ENCODE results near the gene FAM13B.
"Not testable (repeated sequence)": the region's sequence is repeated elsewhere in the genome, so short reads cannot be mapped to it uniquely, and the experiment has no call there.

FAM13B gene

DNA sequence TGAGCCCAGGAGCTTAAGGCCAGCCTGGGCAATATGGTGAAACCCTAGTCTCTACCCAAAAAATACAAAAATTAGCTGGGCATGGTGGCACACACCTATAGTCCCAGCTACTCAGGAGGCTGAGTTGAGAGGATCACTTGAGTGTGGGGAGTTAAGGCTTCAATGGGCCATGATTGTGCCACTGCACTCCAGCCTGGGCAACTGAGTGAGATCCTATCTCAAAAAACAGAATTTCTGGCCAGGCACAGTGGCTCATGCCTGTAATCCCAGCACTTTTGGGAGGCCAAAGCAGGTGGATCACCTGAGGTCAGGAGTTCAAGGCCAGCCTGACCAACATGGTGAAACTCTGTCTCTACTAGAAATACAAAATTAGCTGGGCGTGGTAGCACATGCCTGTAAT is 19.8 kb upstream of the FAM13B start:
- DNase-seq: not testable (repeated sequence)

DNA sequence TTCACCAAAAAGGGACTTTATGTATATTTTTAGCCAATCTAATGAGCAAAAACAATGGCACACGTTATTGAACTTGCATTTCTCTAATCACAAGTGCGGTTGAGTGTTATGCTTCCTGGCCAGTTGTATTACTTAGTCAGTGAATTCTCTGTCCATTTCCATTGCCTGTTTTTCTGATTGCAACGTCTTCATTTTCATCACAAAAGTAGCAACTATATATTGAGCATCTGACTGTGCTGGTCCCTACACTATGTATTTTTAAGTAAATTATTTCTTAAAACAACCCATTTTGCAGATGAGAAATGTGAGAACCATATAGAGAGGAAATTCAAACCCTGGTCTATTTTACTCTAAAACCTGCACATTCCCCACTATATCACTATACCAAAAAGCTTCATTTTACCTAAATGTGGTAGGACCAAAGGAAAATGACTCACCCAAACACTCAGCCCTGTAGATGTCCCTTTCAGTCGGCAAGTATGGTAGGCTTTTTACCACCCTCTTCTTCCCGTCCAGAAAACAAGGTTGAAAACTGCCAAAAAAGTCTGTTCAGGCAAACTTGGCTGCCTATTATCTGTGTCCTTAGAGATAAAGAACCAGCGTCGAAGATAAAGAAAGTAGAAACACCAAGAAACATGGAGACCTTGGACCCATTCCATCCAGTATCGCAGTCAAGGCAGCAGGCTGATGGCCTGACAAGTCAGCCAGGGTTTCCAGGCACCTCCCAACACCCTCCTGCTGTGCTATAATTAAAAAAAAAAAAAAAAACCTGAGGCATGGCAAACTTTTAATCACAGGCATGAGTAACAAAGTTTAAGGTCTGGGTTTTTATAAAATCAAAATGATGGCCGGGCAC is 18.8 kb upstream of the FAM13B start:
- Histone ChIP-seq H3K79me1 (replicated peaks; ENCODE audit: low read length, poor library complexity, severe bottlenecking) (no peaks in the 10 kb centered on the region), H3K9me3 (ENCODE audit: control insufficient read depth, low read length) (no peaks in the 10 kb centered on the region), H2AFZ (ENCODE audit: low read depth, low read length) (no peak overlapping the region), H3K36me3 (ENCODE audit: control insufficient read depth in 1 of 2, insufficient read depth in 2 of 2, low read depth in 1 of 2, low read length in 2 of 2) (no peaks in the 10 kb centered on the region), H4K8ac (ENCODE audit: low read length) (no peak overlapping the region), H3K4me2 (ENCODE audit: low read length, poor library complexity, severe bottlenecking) (no peak overlapping the region), H2BK5ac (ENCODE audit: low read depth, low read length, poor library complexity, severe bottlenecking) (no peak overlapping the region), H3K18ac (ENCODE audit: low read depth in 1 of 2, low read length in 2 of 2) (no peak overlapping the region), H3K27me3 (ENCODE audit: control insufficient read depth in 1 of 2, insufficient read depth in 1 of 2, low read length in 2 of 2) (peaks cover 15 to 22% of the 10 kb centered on the region in 2 experiments), H3K4me3 (ENCODE audit: insufficient read depth in 1 of 2, low read depth in 1 of 2, low read length in 2 of 2) (no peak overlapping the region), H3K14ac (ENCODE audit: low read length in 2 of 2) (no peak overlapping the region), H2AK5ac (ENCODE audit: low read length, severe bottlenecking) (no peak overlapping the region), H4K91ac (ENCODE audit: low read length) (no peak overlapping the region), H3K9ac (ENCODE audit: low read length) (no peak overlapping the region), H2BK15ac (ENCODE audit: low read depth, poor library complexity, severe bottlenecking) (no peak overlapping the region), H3K27ac (ENCODE audit: low read length, poor library complexity, severe bottlenecking) (no peak overlapping the region), H2BK120ac (ENCODE audit: low read depth, low read length) (no peak overlapping the region), H3K4me1 (ENCODE audit: control insufficient read depth, insufficient read depth, low read depth, low read length) (no peaks in the 10 kb centered on the region), H3K23ac (ENCODE audit: low read length in 2 of 2) (no peak overlapping the region), H2BK12ac (ENCODE audit: low read length in 2 of 2) (no peak overlapping the region), H3K4ac (ENCODE audit: low read depth in 1 of 2, low read length in 2 of 2) (no peak overlapping the region)
- 78% methylated on average over 8 of the region's 9 CpGs for WGBS
- DNase-seq: no peak

More for the DNA sequence above, 19.8 kb upstream of the FAM13B start:
- H3K4ac ChIP-seq (ENCODE audit: low read depth in 1 of 2, low read length in 2 of 2); H4K8ac ChIP-seq (ENCODE audit: low read length); H2AFZ ChIP-seq (ENCODE audit: low read depth, low read length); H2BK12ac ChIP-seq (ENCODE audit: low read length in 2 of 2); H2AK5ac ChIP-seq (ENCODE audit: low read length, severe bottlenecking); H3K4me2 ChIP-seq (ENCODE audit: low read length, poor library complexity, severe bottlenecking); H3K14ac ChIP-seq (ENCODE audit: low read length in 2 of 2); H3K18ac ChIP-seq (ENCODE audit: low read depth in 1 of 2, low read length in 2 of 2); H2BK120ac ChIP-seq (ENCODE audit: low read depth, low read length); H3K27ac ChIP-seq (ENCODE audit: low read length, poor library complexity, severe bottlenecking); H3K23ac ChIP-seq (ENCODE audit: low read length in 2 of 2); H3K9me3 ChIP-seq (ENCODE audit: control insufficient read depth, low read length); H3K36me3 ChIP-seq (ENCODE audit: control insufficient read depth in 1 of 2, insufficient read depth in 2 of 2, low read depth in 1 of 2, low read length in 2 of 2); H2BK15ac ChIP-seq (ENCODE audit: low read depth, poor library complexity, severe bottlenecking); H4K91ac ChIP-seq (ENCODE audit: low read length); H3K9ac ChIP-seq (ENCODE audit: low read length); H3K4me1 ChIP-seq (ENCODE audit: control insufficient read depth, insufficient read depth, low read depth, low read length); H2BK5ac ChIP-seq (ENCODE audit: low read depth, low read length, poor library complexity, severe bottlenecking); H3K4me3 ChIP-seq (ENCODE audit: insufficient read depth in 1 of 2, low read depth in 1 of 2, low read length in 2 of 2); H3K79me1 ChIP-seq (replicated peaks; ENCODE audit: low read length, poor library complexity, severe bottlenecking): not testable (repeated sequence)
- H3K27me3 ChIP-seq (ENCODE audit: control insufficient read depth in 1 of 2, insufficient read depth in 1 of 2, low read length in 2 of 2): peaks cover 15 to 22% of the 10 kb centered on the region in 2 experiments
- WGBS: 100% methylated on average over 1 of the region's 1 CpG

DNA sequence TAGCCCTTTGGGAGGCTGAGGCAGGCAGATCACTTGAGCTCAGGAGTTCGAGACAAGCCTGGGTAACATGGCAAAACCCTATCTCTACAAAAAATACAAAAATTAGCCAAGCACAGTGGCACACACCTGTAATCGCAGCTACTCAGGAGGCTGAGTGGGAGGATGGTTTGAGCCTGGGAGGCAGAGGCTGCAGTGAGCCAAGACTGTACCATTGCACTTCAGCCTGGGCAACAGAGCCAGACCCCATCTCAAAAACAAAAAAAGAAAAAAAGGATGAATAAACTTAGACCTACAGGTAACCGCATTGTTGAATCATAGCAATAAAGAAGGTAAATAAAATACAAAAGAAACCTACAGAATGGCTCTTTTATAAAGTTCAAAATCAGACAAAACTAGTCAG is 12.4 kb upstream of the FAM13B start:
- not testable (repeated sequence) for H2AK5ac ChIP-seq (ENCODE audit: low read length, severe bottlenecking); H2BK12ac ChIP-seq (ENCODE audit: low read length in 2 of 2); H3K79me1 ChIP-seq (replicated peaks; ENCODE audit: low read length, poor library complexity, severe bottlenecking); H3K9me3 ChIP-seq (ENCODE audit: control insufficient read depth, low read length); H3K27ac ChIP-seq (ENCODE audit: low read length, poor library complexity, severe bottlenecking); H2AFZ ChIP-seq (ENCODE audit: low read depth, low read length); H2BK120ac ChIP-seq (ENCODE audit: low read depth, low read length); H3K36me3 ChIP-seq (ENCODE audit: control insufficient read depth in 1 of 2, insufficient read depth in 2 of 2, low read depth in 1 of 2, low read length in 2 of 2); H3K23ac ChIP-seq (ENCODE audit: low read length in 2 of 2); H3K4me3 ChIP-seq (ENCODE audit: insufficient read depth in 1 of 2, low read depth in 1 of 2, low read length in 2 of 2); H3K9ac ChIP-seq (ENCODE audit: low read length); DNase-seq; H4K91ac ChIP-seq (ENCODE audit: low read length); H2BK15ac ChIP-seq (ENCODE audit: low read depth, poor library complexity, severe bottlenecking); H3K27me3 ChIP-seq (ENCODE audit: control insufficient read depth in 1 of 2, insufficient read depth in 1 of 2, low read length in 2 of 2); H2BK5ac ChIP-seq (ENCODE audit: low read depth, low read length, poor library complexity, severe bottlenecking); H3K4me1 ChIP-seq (ENCODE audit: control insufficient read depth, insufficient read depth, low read depth, low read length); H4K8ac ChIP-seq (ENCODE audit: low read length); H3K4ac ChIP-seq (ENCODE audit: low read depth in 1 of 2, low read length in 2 of 2); H3K18ac ChIP-seq (ENCODE audit: low read depth in 1 of 2, low read length in 2 of 2); H3K14ac ChIP-seq (ENCODE audit: low read length in 2 of 2); H3K4me2 ChIP-seq (ENCODE audit: low read length, poor library complexity, severe bottlenecking)
- 100% methylated on average over 2 of the region's 3 CpGs for WGBS

DNA sequence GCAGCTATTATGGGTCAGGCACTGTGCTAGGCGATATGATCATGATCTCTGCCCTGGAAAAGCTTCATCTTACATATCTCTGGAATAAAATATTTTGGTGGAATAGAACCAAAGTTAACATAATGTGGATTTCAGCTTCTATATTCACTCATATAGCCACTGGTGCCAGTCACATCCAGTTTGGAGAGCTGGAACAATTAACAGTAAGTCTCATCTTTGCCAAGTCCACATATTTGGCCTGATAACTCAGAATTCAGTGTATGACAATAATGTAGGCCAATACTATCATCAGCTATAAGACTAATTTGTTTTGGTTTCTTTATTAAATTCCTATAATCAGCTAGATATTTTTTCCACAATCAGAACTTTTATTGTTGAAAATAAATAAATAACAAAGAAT is 5.9 kb upstream of the FAM13B start:
- Histone ChIP-seq H3K14ac (ENCODE audit: low read length in 2 of 2) (no peak overlapping the region), H2AFZ (ENCODE audit: low read depth, low read length) (no peak overlapping the region), H2BK15ac (ENCODE audit: low read depth, poor library complexity, severe bottlenecking) (no peak overlapping the region), H2BK12ac (ENCODE audit: low read length in 2 of 2) (no peak overlapping the region), H3K27ac (ENCODE audit: low read length, poor library complexity, severe bottlenecking) (no peak overlapping the region), H3K4me1 (ENCODE audit: control insufficient read depth, insufficient read depth, low read depth, low read length) (no peaks in the 10 kb centered on the region), H4K8ac (ENCODE audit: low read length) (no peak overlapping the region), H3K36me3 (ENCODE audit: control insufficient read depth in 1 of 2, insufficient read depth in 2 of 2, low read depth in 1 of 2, low read length in 2 of 2) (no peaks in the 10 kb centered on the region), H3K4me2 (ENCODE audit: low read length, poor library complexity, severe bottlenecking) (no peak overlapping the region), H3K9ac (ENCODE audit: low read length) (no peak overlapping the region), H3K4ac (ENCODE audit: low read depth in 1 of 2, low read length in 2 of 2) (no peak overlapping the region), H3K4me3 (ENCODE audit: insufficient read depth in 1 of 2, low read depth in 1 of 2, low read length in 2 of 2) (no peak overlapping the region), H3K27me3 (ENCODE audit: control insufficient read depth in 1 of 2, insufficient read depth in 1 of 2, low read length in 2 of 2) (no peaks in the 10 kb centered on the region), H2BK120ac (ENCODE audit: low read depth, low read length) (no peak overlapping the region), H3K18ac (ENCODE audit: low read depth in 1 of 2, low read length in 2 of 2) (no peak overlapping the region), H3K23ac (ENCODE audit: low read length in 2 of 2) (no peak overlapping the region), H3K9me3 (ENCODE audit: control insufficient read depth, low read length) (no peaks in the 10 kb centered on the region), H4K91ac (ENCODE audit: low read length) (no peak overlapping the region), H3K79me1 (replicated peaks; ENCODE audit: low read length, poor library complexity, severe bottlenecking) (no peaks in the 10 kb centered on the region), H2AK5ac (ENCODE audit: low read length, severe bottlenecking) (no peak overlapping the region), H2BK5ac (ENCODE audit: low read depth, low read length, poor library complexity, severe bottlenecking) (no peak overlapping the region)
- no peak for DNase-seq
- no CpG with 5 or more reads among the region's 1 CpG for WGBS
